ENCODE measurements around the gene VWA1.
"Not testable (repeated sequence)": the region's sequence is repeated elsewhere in the genome, so short reads cannot be mapped to it uniquely, and the experiment has no call there.

Gene VWA1

GRCh38 chr1:1435106-1435903 lies at the start of gene VWA1:
Gene VWA1, plus strand, starts transcription at chr1:1435690. Its CDS starts 59 bp downstream, at chr1:1435749.
- DNase-seq: peak; percentile 68 to 77

GRCh38 chr1:1385931-1386330 lies 49.6 kb upstream of the VWA1 start:
- DNase-seq: no peak

- no peak for DNase-seq
Measured at GRCh38 chr1:1387098-1388077, 48.1 kb upstream of the VWA1 start.

- DNase-seq: no peak
Measured at GRCh38 chr1:1388078-1388472, 47.4 kb upstream of the VWA1 start.

GRCh38 chr1:1390675-1391074 lies 44.8 kb upstream of the VWA1 start:
- DNase-seq: no peak

- no peak for DNase-seq
Measured at GRCh38 chr1:1391225-1391624, 44.3 kb upstream of the VWA1 start.

GRCh38 chr1:1393014-1393413 lies 42.5 kb upstream of the VWA1 start:
- no peak for DNase-seq

GRCh38 chr1:1393428-1393827 lies 42.1 kb upstream of the VWA1 start:
- no peak for DNase-seq

GRCh38 chr1:1394116-1394515 lies 41.4 kb upstream of the VWA1 start:
- DNase-seq: no peak

GRCh38 chr1:1395166-1395565 lies 40.3 kb upstream of the VWA1 start:
- no peak for DNase-seq

GRCh38 chr1:1397839-1398523 lies 37.5 kb upstream of the VWA1 start:
- DNase-seq: no peak

GRCh38 chr1:1398677-1399186 lies 36.8 kb upstream of the VWA1 start:
- no peak for DNase-seq

GRCh38 chr1:1399187-1399871 lies 36.2 kb upstream of the VWA1 start, which contains the start of gene CCNL2:
Gene CCNL2, minus strand, starts transcription at chr1:1399335. Its CDS starts 29 bp downstream, at chr1:1399306.
- DNase-seq: peak; percentile 99 to 100

GRCh38 chr1:1399872-1400575 lies 35.5 kb upstream of the VWA1 start:
- no peak for DNase-seq

GRCh38 chr1:1400576-1401456 lies 34.7 kb upstream of the VWA1 start:
- DNase-seq: no peak

- DNase-seq: no peak
Measured at GRCh38 chr1:1401457-1402010, 34.0 kb upstream of the VWA1 start.

GRCh38 chr1:1402072-1402900 lies 33.2 kb upstream of the VWA1 start:
- peak; percentile 46 to 50 for DNase-seq

GRCh38 chr1:1402901-1403392 lies 32.5 kb upstream of the VWA1 start:
- DNase-seq: not testable (repeated sequence)

- no peak for DNase-seq
Measured at GRCh38 chr1:1403653-1404052, 31.8 kb upstream of the VWA1 start.
